ENCODE measurements around the gene TM6SF1.
"Not testable (repeated sequence)": the region's sequence is repeated elsewhere in the genome, so short reads cannot be mapped to it uniquely, and the experiment has no call there.

The TM6SF1 gene

DNA sequence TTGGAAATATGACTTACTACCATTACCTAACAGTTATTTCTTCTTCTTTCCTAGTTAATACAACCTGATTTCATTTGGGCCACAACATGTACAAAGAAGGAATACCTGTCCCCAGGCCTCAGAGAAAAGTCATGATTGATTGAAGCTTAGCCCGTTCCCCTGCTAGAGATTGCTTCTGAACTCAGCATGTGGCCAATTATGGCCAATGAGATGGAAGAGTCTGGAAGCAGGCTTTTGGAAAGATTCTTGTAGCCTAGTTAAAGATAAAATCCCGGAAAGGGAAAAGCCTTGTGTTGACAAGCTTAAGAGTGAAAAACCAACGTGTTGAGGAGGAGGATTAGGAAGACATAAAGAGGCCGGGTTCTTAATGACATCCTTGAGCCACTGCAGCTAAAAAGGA lies 17.0 kb upstream of the TM6SF1 start:
- no peak for DNase-seq

GRCh38 chr15:83091965-83092308 lies 15.5 kb upstream of the TM6SF1 start:
- DNase-seq = not testable (repeated sequence)

DNA sequence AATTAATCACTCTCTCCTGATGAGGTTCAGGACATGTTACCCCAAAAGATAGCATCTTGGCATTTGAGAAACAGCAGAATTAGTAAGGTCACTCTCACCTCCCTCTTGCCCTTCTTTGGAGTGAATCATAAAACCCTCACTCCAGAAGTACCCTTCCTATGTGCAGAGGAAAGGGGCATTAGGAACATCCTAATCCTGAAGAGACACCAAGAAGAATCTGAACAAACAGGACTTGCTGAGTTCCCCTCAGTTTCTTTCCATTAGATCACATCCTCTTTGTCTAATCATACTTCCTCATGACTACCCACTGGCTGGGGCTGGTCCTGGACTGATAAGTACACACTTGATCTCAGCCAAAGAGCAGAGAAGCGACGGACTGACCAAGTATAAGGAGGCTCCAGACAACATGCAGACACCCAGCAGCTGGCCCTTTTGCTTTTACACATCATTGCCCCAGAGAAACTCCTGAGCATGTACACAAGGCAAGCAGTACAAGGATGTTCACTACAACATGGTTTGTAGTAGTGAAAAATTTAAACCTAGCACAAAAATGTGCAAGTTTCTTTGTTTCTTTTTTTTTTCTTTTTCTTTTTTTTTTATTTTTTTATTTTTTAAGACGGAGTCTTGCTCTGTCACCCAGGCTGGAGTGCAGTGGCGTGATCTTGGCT lies 15.0 kb upstream of the TM6SF1 start:
- DNase-seq = no peak

- no peak for DNase-seq
Observed at GRCh38 chr15:83094583-83094982, 12.9 kb upstream of the TM6SF1 start.

GRCh38 chr15:83098079-83098478 lies 9.4 kb upstream of the TM6SF1 start:
- no peak for DNase-seq

GRCh38 chr15:83099290-83099689 lies 8.2 kb upstream of the TM6SF1 start:
- no peak for DNase-seq

DNA sequence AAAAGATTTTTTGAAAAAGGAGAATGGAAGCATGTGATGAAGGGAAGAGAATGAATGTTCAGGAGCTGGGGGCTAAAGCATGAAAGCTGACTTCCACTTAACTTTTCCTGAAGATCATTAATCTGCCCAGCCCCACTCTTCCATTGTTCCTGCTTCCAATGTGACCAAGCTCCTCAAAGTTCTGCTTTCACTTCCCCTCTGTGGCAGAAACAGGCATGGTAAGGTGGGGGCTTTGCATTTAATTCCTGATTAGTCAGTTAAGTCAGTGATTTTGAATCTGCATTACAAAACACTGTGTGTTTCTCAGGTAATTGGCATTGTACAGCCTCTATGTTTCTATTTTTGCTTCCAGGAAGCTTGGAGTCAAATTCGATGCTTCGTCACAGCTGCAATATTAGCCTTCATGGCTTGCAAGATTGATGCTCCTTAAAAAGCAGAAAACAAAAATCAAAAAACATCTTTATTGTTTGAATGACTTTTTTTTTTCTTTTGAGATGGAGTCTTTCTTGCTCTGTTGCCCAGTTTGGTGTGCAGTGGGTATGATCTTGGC lies 7.3 kb upstream of the TM6SF1 start:
- DNase-seq = no peak

DNA sequence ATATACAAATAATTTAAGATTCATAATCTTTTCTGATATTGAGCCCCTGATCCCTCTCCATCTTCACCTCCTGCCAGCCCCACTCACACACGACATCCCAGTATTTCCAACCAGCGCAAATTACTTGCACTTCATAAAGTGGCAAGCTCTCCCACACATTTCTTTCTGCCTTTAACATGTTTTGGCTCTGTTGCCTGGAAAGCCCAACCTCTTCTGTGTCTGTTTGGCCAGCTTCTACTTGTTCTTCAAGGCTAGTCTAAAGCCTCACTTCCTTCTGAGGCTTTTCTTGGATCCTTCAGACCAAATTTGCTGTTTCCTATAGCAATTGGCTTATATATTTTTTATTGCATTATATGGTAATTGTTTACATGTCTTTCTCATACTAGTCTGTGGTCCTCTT lies 5.1 kb upstream of the TM6SF1 start:
- DNase-seq = no peak

DNA sequence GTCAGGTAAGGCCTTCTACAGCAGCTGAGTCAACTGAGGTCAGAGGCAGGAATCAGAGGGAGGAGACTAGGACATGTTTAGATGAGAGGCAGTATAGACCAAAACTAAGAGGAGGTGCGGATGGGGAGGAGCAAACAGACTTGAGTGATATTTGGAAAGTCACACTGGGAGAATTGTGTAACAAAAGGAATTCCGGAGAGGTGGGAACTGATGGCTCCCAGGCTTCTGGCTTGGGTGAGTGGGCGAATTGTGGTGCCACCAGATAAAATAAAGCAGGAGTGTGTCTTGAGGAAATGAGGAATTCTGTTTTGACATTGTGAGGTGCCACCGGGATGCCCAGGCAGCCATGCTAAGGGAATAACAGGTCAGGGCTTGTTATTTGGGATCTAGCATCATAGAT lies 3.3 kb upstream of the TM6SF1 start:
- no peak for DNase-seq

- DNase-seq = no peak
Observed at GRCh38 chr15:83105440-83105839, 2.0 kb upstream of the TM6SF1 start.

DNA sequence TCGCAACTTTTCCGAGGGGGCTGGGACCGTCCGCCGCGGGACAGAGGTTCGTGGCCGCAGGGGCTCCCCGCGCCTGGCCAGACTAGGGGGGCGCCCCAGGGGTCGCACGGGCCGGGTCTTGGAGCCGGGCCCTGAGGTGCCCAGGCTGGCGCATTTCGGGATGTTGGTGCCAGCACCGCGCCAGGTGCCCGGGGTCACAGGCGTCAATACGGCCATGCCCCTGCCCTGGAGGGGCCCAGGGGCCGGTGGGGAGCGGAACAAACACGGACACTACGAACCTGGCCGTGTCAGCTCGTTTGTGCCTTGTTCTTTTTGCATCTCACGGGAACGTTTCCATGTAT lies 366 bp downstream of the TM6SF1 start:
- no peak for DNase-seq

- DNase-seq = no peak
Observed at GRCh38 chr15:83108266-83109219, 1.1 kb downstream of the TM6SF1 start.

GRCh38 chr15:83109532-83109931 lies 2.1 kb downstream of the TM6SF1 start:
- DNase-seq = no peak

GRCh38 chr15:83110381-83110780 lies 2.9 kb downstream of the TM6SF1 start:
- DNase-seq = no peak

- no peak for DNase-seq
Observed at GRCh38 chr15:83111149-83111548, 3.7 kb downstream of the TM6SF1 start.

- no peak for DNase-seq
Observed at GRCh38 chr15:83112233-83112955, 4.9 kb downstream of the TM6SF1 start.

DNA sequence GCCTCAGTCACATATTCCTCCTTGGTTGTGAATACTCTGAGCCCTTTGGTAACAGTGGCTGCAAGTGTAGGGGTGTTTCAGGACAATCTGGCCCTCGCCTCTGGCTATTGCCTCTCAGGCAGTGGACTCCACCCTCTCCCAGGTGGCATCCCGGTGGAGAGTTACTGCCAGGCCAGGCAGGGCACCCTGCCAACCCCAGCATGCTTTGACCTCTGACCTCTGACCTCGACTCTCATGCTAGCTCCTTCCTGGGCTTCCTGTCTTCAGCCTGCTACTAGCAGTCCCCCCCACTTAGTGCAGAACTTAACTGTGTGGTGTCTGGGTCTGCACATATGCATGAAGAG lies 5.5 kb downstream of the TM6SF1 start:
- no peak for DNase-seq

GRCh38 chr15:83113881-83114674 lies 6.6 kb downstream of the TM6SF1 start:
- DNase-seq = no peak

- no peak for DNase-seq
Observed at GRCh38 chr15:83114856-83115255, 7.4 kb downstream of the TM6SF1 start.

DNA sequence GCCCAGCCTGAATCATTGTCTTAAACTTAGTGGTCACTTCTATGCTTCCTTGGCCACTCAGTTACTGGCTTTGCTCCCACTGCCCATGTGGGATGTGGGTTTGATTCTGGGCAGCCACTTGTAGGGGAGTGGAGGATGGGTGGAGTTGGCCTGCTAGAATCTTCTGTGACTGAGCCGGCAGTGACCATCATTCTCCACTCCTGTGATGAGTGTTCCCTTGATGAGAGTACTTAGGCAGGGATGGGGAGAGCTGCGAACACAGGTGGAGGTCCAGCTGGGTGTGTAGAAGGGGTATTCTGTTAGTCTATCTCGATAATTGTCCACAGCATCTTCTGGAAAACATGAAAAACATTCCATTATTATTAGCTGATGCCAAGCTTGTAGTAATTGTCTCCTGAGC lies 8.0 kb downstream of the TM6SF1 start:
- no peak for DNase-seq

GRCh38 chr15:83115831-83116565 lies 8.6 kb downstream of the TM6SF1 start:
- no peak for DNase-seq

- DNase-seq = no peak
Observed at GRCh38 chr15:83118291-83118827, 10.9 kb downstream of the TM6SF1 start.

Data from stimulated activated CD4-positive, alpha-beta T cell treated with anti-CD3 and anti-CD28 coated beads, Interleukin-4, amount 100 ng/mL, for 4 hours (primary cell).